ENCODE results near the gene THBD. TPM values are rescaled to one million over a fixed set of nuclear protein-coding genes. Genes with fewer than 3 reads are reported as not detected.

Gene THBD
- total and polyA plus RNA-seq, 2 donors (not counting 1 experiment from before 2014, with no cell fraction given) = 0.99 to 8.4 TPM

DNA sequence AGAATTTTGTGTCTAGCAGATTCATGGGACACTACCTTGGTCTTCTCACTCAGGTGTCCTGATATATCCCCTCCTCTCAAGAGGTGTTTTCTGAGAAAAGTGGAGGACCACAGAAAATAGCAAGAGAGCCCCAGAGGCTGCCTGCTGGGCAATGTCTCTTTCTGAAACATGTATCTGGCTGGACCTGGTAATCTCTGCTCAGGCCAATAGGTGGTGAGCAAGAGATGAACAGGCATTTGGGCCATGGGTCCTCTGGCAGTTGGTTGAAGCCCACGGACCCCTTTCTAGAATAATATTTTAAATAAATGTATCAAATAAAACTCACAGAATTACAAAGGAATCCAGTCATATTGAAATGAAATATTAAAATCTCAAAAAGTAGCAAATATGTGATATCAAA, 8.8 kb upstream of the THBD start:
- H3K4me1 ChIP-seq (ENCODE audit: control insufficient read depth, extremely low read depth, insufficient read depth, low read length) = peaks cover 15% of the 10 kb centered on the region
- TF ChIP-seq, protein P1, sequence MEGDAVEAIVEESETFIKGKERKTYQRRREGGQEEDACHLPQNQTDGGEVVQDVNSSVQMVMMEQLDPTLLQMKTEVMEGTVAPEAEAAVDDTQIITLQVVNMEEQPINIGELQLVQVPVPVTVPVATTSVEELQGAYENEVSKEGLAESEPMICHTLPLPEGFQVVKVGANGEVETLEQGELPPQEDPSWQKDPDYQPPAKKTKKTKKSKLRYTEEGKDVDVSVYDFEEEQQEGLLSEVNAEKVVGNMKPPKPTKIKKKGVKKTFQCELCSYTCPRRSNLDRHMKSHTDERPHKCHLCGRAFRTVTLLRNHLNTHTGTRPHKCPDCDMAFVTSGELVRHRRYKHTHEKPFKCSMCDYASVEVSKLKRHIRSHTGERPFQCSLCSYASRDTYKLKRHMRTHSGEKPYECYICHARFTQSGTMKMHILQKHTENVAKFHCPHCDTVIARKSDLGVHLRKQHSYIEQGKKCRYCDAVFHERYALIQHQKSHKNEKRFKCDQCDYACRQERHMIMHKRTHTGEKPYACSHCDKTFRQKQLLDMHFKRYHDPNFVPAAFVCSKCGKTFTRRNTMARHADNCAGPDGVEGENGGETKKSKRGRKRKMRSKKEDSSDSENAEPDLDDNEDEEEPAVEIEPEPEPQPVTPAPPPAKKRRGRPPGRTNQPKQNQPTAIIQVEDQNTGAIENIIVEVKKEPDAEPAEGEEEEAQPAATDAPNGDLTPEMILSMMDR (conservative IDR thresholded peaks at IDR 0.05 in 1 of 2, IDR thresholded peaks at IDR 0.05 in 1 of 2; ENCODE audit: low read depth in 1 of 2, low read length in 2 of 2) = peak; percentile 7 to 15
- TF ChIP-seq EZH2 (IDR thresholded peaks at IDR 0.05; ENCODE audit: low read length, missing control alignments) = no peak
- no peak overlapping the region for H3K4me3 ChIP-seq (replicated peaks in 1 of 4; ENCODE audit: control extremely low read depth in 1 of 4, insufficient read depth in 1 of 4, low read depth in 3 of 4, low read length in 4 of 4)
- no peak overlapping the region for H3K9ac ChIP-seq (ENCODE audit: insufficient read depth, low read length)
- H3K4me2 ChIP-seq (ENCODE audit: extremely low read depth, insufficient read depth, low read length) = no peak overlapping the region
- no peak overlapping the region for H3K27ac ChIP-seq (ENCODE audit: insufficient read depth, low read length)
- H3K36me3 ChIP-seq (ENCODE audit: control insufficient read depth, insufficient read depth, low read length) = no peaks in the 10 kb centered on the region
- H2AFZ ChIP-seq (ENCODE audit: low read length) = no peak overlapping the region
- no peaks in the 10 kb centered on the region for H3K9me3 ChIP-seq (ENCODE audit: control insufficient read depth, insufficient read depth, low read depth, low read length)
- H4K20me1 ChIP-seq (ENCODE audit: control insufficient read depth, extremely low read depth, insufficient read depth, low read length) = no peaks in the 10 kb centered on the region
- no peaks in the 10 kb centered on the region for H3K79me2 ChIP-seq (ENCODE audit: control insufficient read depth, insufficient read depth, low read length)
- no peak for DNase-seq (ENCODE audit: low read depth in 2 of 2)
- H3K27me3 ChIP-seq (ENCODE audit: control insufficient read depth, insufficient read depth, low read length) = no peaks in the 10 kb centered on the region

DNA sequence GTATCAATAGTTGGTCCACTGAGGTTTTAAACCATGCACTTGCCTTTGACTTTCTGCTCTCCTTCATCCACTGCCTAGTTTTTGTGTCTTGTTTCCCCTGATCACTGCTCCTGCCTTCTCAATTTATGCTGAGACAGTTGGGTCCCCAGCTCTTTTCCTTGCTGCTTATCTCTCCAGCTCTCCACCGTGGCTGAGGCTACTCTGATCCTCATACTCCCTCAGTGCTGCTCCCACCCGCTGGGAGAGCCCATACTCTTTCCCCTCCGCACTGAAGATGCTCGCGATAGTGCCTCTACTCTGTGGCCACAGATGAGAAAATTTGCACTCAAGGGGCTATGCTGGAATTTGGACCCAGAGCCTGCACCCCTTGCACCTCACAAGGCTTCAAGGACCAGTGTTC, 3.4 kb upstream of the THBD start:
- no peak overlapping the region for H2AFZ ChIP-seq (ENCODE audit: low read length)
- no peak for DNase-seq (ENCODE audit: low read depth in 2 of 2)
- no peak overlapping the region for H3K4me3 ChIP-seq (replicated peaks in 1 of 4; ENCODE audit: control extremely low read depth in 1 of 4, insufficient read depth in 1 of 4, low read depth in 3 of 4, low read length in 4 of 4)
- H3K4me1 ChIP-seq (ENCODE audit: control insufficient read depth, extremely low read depth, insufficient read depth, low read length) = no peaks in the 10 kb centered on the region
- H3K9ac ChIP-seq (ENCODE audit: insufficient read depth, low read length) = no peak overlapping the region
- peaks cover 3% of the 10 kb centered on the region for H3K79me2 ChIP-seq (ENCODE audit: control insufficient read depth, insufficient read depth, low read length)
- H3K27me3 ChIP-seq (ENCODE audit: control insufficient read depth, insufficient read depth, low read length) = no peaks in the 10 kb centered on the region
- no peak for TF ChIP-seq EZH2 (IDR thresholded peaks at IDR 0.05; ENCODE audit: low read length, missing control alignments)
- TF ChIP-seq, protein P1 (conservative IDR thresholded peaks at IDR 0.05 in 1 of 2, IDR thresholded peaks at IDR 0.05 in 1 of 2; ENCODE audit: low read depth in 1 of 2, low read length in 2 of 2) = no peak
- no peaks in the 10 kb centered on the region for H3K36me3 ChIP-seq (ENCODE audit: control insufficient read depth, insufficient read depth, low read length)
- H3K9me3 ChIP-seq (ENCODE audit: control insufficient read depth, insufficient read depth, low read depth, low read length) = no peaks in the 10 kb centered on the region
- no peak overlapping the region for H3K4me2 ChIP-seq (ENCODE audit: extremely low read depth, insufficient read depth, low read length)
- no peaks in the 10 kb centered on the region for H4K20me1 ChIP-seq (ENCODE audit: control insufficient read depth, extremely low read depth, insufficient read depth, low read length)
- no peak overlapping the region for H3K27ac ChIP-seq (ENCODE audit: insufficient read depth, low read length)

DNA sequence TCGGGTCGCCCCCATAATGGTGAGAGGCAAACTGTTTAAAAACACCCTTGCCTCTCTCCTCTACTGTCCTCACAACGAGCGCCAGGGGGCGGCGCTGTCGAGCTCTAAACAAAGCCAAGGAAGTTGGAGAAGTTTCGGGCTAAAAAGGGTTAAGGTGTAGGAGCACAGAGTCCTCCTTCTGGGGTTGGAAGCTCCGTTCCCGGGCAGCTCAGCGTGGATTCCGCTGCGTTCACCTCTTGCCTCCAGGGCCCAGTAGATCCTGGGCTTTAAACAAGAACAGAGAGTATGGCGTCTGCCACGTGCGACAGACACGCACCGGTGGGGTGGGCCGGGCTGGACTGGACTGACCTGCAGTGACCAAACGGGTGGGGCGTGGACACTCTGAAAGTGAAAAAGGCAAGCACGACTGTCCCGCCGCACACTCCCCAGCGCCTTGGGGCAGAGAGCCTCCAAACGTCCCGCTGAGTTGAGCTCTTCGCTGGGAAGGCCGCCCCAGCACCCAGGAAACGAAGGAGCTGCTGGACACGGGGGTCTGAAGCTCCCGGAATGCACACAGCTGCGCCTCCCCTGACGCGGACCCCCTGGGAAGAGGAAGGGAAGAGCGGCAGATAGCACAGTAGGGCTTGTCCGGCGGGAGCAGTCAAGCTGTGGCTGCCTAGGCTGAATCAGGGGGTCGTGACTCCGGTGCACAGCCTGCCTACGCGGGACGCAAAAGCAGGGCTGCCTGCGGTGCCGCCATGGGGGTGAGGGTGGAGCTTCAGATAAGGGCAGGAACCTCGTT, 1.6 kb upstream of the THBD start:
- Histone ChIP-seq H3K4me2 (ENCODE audit: extremely low read depth, insufficient read depth, low read length) (peak overlapping the region; percentile 49), H3K9ac (ENCODE audit: insufficient read depth, low read length) (no peak overlapping the region), H4K20me1 (ENCODE audit: control insufficient read depth, extremely low read depth, insufficient read depth, low read length) (no peaks in the 10 kb centered on the region), H3K36me3 (ENCODE audit: control insufficient read depth, insufficient read depth, low read length) (no peaks in the 10 kb centered on the region), H3K4me1 (ENCODE audit: control insufficient read depth, extremely low read depth, insufficient read depth, low read length) (no peaks in the 10 kb centered on the region), H3K27ac (ENCODE audit: insufficient read depth, low read length) (no peak overlapping the region), H3K27me3 (ENCODE audit: control insufficient read depth, insufficient read depth, low read length) (no peaks in the 10 kb centered on the region), H3K9me3 (ENCODE audit: control insufficient read depth, insufficient read depth, low read depth, low read length) (no peaks in the 10 kb centered on the region), H3K79me2 (ENCODE audit: control insufficient read depth, insufficient read depth, low read length) (peaks cover 3% of the 10 kb centered on the region), H2AFZ (ENCODE audit: low read length) (peak overlapping the region; percentile 63), H3K4me3 (replicated peaks in 1 of 4; ENCODE audit: control extremely low read depth in 1 of 4, insufficient read depth in 1 of 4, low read depth in 3 of 4, low read length in 4 of 4) (peak overlapping the region; percentile 14 to 55 (median 48))
- no peak for TF ChIP-seq EZH2 (IDR thresholded peaks at IDR 0.05; ENCODE audit: low read length, missing control alignments)
- TF ChIP-seq, protein P1 (conservative IDR thresholded peaks at IDR 0.05 in 1 of 2, IDR thresholded peaks at IDR 0.05 in 1 of 2; ENCODE audit: low read depth in 1 of 2, low read length in 2 of 2) = peak; percentile 71 to 82
- DNase-seq (ENCODE audit: low read depth in 2 of 2) = peak; percentile 64 to 93
